NAMALWA (cell line): ENCODE results near the gene KRTAP12-3.
A peak's percentile ranks its signal among the peaks of the same experiment; 100 is the strongest.
"Not testable (repeated sequence)": the region's sequence is repeated elsewhere in the genome, so short reads cannot be mapped to it uniquely, and the experiment has no call there.

Experiments
- DNase-seq: peaks from one replicate; pipeline ENCODE4 v3.0.0-alpha.2; 2015; ENCODE audit warnings: low spot score

The KRTAP12-3 gene

GRCh38 chr21:44650973-44651675, 6.6 kb upstream of the KRTAP12-3 start:
- DNase-seq: no peak

- peak; percentile 43 for DNase-seq
Observed at GRCh38 chr21:44653123-44653522, 4.6 kb upstream of the KRTAP12-3 start.

GRCh38 chr21:44653656-44654575, 3.8 kb upstream of the KRTAP12-3 start:
- DNase-seq: no peak

GRCh38 chr21:44654576-44655175, 3.1 kb upstream of the KRTAP12-3 start, which contains the start of gene KRTAP12-4:
KRTAP12-4 (minus strand) TSS chr21:44654659; CDS start chr21:44654614, 45 bp downstream.
- no peak for DNase-seq

GRCh38 chr21:44656868-44657267, 864 bp upstream of the KRTAP12-3 start:
- DNase-seq: no peak

GRCh38 chr21:44658541-44658910, 794 bp downstream of the KRTAP12-3 start:
- no peak for DNase-seq

GRCh38 chr21:44658913-44659595, 1.3 kb downstream of the KRTAP12-3 start:
- DNase-seq: no peak

- not testable (repeated sequence) for DNase-seq
Observed at GRCh38 chr21:44661567-44661966, 3.8 kb downstream of the KRTAP12-3 start.

- DNase-seq: no peak
Observed at GRCh38 chr21:44664691-44665090, 7.0 kb downstream of the KRTAP12-3 start.

- DNase-seq: no peak
Observed at GRCh38 chr21:44666401-44667320, 8.9 kb downstream of the KRTAP12-3 start, which contains the start of gene KRTAP12-2. KRTAP12-2 (minus strand) TSS chr21:44666927; CDS start chr21:44666886, 41 bp downstream.

- DNase-seq: no peak
Observed at GRCh38 chr21:44667612-44668011, 9.9 kb downstream of the KRTAP12-3 start.

GRCh38 chr21:44670642-44671432, 13.1 kb downstream of the KRTAP12-3 start:
- DNase-seq: no peak

GRCh38 chr21:44671911-44672310, 14.2 kb downstream of the KRTAP12-3 start:
- no peak for DNase-seq

GRCh38 chr21:44677881-44678280, 20.1 kb downstream of the KRTAP12-3 start:
- no peak for DNase-seq

- DNase-seq: no peak
Observed at GRCh38 chr21:44681152-44681551, 23.4 kb downstream of the KRTAP12-3 start.

GRCh38 chr21:44681861-44682579, 24.3 kb downstream of the KRTAP12-3 start, which contains the start of gene KRTAP12-1:
KRTAP12-1 (minus strand) TSS chr21:44682163; CDS start chr21:44682123, 40 bp downstream.
- no peak for DNase-seq

- no peak for DNase-seq
Observed at GRCh38 chr21:44682580-44683151, 24.9 kb downstream of the KRTAP12-3 start.

GRCh38 chr21:44684077-44684476, 26.3 kb downstream of the KRTAP12-3 start:
- no peak for DNase-seq

- no peak for DNase-seq
Observed at GRCh38 chr21:44684483-44684882, 26.8 kb downstream of the KRTAP12-3 start.
